HG02840 (cell line): ENCODE data around the gene EML4.
A peak's percentile ranks its signal among the peaks of the same experiment; 100 is the strongest.
"Not testable (repeated sequence)": the region's sequence is repeated elsewhere in the genome, so short reads cannot be mapped to it uniquely, and the experiment has no call there.

ENCODE experiments used
- ATAC-seq: cut with Tn5 transposase; IDR thresholded peaks from one replicate; pipeline ENCODE4 v1.9.1; 2021; ENCODE audit warnings: mild to moderate bottlenecking, moderate library complexity, moderate number of reproducible peaks; ENCODE audit not compliant: unreplicated experiment, low FRiP score

Gene EML4

DNA sequence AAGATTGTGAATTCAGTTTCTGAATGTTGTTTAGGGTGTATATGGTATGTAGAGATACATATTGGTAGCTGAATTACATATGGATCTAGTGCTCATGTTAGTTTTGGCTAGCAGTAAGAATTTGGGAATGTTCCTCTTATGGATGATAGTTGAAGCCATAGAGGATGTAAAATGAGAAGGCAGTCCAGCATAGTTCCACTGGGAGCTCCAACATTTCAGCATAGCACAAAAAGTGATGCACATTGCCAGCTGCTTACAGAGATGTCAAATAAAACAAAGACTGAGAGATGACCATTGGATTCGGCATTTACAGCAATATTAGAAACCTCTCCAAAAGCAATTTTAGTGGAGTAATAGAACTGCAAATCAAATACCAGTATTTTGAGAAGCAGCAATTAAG, 77.4 kb downstream of the EML4 start:
- ATAC-seq = no peak

DNA sequence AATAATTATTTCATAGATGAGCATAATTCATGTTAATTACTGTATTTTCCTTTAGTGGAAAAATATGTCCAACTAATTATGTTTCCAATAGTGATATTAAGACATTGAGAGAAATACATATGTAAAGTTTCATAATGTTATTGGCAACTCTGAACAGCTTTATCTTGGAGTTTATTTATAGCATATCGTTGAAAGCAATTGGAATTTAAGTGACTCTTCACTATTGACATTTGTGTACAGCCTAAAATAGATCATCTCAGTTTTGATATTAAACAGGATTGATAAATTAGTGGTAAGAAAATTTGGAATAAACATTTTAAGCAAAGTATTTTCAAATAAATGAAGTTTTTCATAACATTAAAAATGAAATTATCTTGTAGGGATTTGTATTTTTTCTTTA, 79.7 kb downstream of the EML4 start:
- ATAC-seq = no peak

DNA sequence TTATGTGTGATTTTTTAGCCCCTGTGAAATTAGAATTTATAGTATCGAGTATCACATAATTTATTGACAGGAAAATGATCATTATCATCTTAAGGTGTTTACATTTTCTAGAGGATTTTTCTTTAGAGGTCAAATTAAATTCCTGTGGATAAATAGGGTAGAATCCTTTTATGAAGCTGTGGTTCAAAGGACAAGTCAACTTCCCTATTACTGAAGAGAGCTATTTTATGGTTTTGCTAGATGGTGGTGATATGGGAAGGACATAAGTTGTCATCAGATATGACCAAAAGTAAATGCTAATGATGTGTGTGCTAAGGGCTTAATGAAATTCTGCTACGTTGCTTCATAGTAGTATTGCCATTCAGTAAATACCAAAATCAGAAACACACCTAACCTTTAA, 80.1 kb downstream of the EML4 start:
- ATAC-seq = no peak

DNA sequence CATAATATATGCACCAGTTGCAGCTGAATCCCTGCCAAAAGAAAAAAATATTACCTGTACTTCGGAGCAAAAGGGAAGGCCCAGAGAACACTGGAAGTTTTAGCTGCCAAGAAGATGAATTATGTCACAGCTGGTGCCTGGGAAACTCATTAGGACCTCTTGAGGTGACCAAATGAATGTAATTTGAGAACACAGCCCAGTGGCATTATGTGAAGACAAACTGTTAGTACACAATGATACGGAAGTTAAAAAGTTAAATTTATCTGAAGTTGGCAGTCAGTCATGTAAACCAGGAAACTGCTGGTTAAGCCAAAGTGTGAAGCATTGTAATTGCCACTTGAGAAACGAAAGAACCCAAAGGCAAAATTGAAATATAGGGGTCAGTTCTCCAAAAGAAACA, 80.7 kb downstream of the EML4 start:
- ATAC-seq = no peak

DNA sequence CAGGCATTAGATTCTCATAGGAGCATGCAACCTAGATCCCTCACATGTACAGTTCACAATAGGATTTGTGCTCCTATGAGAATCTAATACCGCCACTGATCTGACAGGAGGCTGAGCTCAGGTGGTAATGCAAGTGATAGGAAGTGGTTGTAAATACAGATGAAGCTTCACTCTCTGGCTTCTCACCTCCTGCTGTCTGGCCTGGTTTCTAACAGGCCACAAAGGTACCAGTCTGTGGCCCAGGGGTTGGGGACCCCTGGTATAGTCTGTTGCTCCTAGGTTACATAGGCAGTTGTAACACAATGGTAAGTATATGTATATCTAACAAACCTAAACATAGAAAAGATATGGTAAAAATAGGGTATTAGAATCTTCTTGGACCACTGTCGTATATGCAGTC, 81.8 kb downstream of the EML4 start:
- no peak for ATAC-seq

DNA sequence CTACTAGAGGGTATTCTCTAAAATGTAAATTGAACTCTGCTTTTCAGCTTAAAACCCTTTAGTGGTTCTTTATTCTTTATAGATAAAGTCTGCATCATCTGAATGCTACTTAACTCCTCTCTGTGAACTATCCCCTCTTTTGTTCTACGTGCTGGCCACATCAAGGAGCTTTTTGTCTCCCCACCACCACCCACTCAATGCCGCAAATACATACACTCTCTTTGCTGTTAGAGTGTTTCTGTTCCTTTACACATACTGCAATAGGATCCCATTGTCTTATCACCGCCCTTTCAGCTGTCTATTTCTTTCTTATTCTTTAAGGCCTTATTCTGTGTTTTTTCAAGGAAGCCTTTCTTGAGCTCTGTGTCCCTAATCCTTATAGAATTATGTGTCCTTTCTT, 83.3 kb downstream of the EML4 start:
- ATAC-seq = no peak

DNA sequence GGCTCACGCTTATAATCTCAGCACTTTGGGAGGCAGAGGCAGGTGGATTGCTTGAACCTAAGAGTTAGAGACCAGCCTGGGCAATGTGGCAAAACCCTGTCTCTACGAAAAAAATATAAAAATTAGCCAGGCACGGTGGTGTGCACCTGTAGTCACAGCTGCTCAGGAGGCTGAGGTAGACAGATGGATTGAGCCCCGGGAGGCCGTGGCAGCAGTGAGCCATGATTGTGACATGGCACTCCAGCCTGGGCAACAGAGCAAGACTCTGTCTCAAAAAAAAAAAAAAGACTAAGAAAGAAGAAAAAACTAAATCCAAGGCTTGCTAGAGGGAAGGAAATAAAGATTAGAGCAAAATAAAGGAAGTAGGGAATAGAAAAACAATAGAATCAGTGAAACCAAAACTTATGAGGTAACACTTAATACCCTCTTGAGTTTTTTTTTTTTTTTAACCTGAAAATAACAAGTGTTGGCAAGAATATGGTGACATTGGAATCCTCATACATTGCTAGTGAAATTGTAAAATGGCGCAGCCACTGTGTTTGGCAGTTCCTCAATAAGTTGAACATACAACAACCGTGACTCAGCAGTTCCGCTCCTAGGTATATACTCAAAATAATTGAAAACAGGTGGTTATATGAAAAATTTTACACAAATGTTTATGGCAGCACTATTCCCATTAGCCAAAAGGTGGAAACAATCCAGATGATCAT, 85.2 kb downstream of the EML4 start:
- ATAC-seq = no peak

DNA sequence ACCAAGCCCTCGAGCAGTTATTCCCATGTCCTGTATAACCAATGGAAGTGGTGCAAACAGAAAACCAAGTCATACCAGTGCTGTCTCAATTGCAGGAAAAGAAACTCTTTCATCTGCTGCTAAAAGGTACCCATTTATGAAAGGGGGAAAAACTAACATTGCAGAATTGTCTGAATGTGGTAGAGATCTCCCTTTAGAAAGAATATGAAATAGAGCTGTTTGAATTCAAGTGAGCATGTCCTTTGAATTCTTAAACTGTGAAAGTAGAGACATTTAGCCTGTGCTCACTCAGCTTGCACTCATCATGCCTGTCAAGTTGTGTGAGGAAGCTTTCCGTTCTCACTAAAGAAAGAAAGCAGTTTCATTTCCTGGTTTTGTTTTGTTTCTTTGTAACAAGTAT, 87.4 kb downstream of the EML4 start:
- peak; percentile 77 for ATAC-seq

DNA sequence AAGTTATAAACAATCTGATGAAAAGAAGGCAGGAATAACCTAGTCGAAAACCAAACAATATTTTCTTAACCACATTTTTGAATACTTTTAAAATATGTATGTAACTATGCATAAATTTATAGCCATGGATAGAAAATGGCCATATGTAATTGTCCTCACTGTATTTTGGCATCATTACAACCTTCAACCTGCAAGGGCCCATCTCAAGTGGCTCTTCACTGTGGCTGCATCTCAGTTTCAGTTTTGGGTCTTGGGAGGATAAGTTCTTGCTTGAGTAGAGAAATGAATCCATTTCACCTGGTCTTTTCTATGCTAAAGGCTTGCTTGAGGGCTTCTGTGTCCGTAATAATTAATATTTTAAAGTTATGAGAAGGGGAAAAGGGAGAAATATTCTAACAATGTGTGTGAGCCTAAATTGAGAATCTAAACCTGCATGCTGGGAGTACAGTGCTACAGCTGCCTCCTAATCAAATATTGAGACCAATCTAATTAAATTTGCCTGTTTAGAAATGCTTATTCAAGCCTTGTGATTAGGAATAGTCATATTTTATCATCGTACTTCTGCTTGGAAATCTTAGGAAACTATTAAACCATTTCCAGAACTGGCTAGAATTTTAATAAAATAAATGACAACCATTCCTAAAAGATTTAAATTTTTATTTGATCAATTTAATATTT, 92.5 kb downstream of the EML4 start:
- no peak for ATAC-seq

DNA sequence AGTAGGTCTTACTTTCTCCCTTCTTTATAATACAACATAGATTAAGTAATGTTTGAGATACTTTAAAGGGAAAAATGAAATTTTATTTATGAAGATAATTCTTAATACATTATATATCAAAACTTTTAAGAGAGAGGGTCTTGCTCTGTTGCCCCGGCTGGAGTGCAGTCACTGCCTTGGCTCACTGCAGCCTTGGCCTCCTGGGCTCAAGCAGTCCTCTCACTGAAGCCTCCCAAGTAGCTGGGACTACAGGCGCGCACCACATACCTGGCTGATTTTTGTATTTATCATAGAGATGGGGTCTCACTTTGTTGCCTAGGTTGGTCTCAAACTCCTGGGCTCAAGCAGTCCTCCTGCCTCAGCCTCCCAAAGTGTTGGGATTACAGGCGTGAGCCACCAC, 97.1 kb downstream of the EML4 start:
- ATAC-seq = no peak

DNA sequence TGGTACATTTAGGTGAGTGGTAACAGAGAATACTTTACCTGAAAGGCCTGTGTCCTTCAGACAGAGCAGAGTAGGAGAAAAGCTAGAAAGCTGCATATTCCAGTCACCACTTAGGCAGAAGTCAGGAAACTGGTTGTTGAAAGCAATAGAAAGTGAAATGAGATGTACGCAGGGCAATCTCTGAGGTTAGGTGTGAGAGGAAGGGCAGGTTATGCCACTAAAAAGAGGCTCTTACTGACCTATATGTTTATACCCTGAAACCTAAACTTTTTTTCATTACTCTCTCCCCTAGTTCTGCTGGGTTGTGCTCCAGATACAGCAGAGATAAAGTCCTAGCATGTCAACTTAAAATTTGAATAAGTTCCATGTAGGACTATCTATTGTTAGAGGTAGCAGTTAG, 98.4 kb downstream of the EML4 start:
- no peak for ATAC-seq

DNA sequence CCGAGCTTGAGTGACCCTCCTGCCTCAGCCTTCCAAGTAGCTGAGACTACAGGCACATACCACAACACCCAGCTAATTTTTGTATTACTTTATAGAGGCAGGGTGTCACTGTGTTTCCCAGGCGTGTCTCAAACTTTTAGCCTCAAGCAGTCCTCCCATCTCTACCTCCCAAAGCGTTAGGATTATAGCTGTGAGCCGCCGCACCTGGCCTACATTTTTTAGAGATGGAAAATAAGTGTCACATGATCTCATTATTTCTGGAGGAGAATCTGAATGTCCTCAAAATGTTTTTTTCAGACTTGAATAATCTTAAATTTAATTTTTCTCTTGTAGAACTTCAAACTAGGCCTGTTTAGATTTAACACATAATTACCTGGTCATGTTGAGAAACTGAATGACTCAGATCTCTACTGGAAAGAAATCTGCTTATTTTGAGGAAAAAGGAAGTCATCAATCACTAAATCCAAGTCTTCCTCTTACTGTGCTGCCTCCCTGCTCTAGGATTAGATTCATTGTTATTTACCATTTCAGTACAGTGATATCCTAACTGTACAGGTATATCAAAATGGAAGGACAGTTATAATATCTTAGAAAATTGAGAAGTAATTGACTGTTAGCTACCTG, 99.5 kb downstream of the EML4 start:
- ATAC-seq = no peak

DNA sequence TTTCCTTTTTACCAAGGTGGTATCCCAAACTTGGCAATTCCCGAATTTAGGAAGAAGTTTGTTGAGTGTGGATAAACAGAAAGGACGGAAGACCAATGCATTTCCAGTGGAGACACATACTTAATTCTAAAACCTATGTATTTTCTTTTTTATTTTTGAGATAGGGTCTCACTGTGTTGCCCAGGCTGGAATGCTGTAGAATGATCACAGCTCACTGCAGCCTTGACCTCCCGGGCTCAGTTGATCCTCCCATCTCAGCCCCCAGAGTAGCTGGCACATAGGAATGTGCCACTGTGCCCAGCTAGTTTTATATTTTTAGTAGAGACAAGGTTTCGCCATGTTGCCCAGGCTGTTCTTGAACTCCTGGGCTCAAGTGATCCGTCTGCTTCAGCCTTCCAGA, 101.6 kb downstream of the EML4 start:
- no peak for ATAC-seq

DNA sequence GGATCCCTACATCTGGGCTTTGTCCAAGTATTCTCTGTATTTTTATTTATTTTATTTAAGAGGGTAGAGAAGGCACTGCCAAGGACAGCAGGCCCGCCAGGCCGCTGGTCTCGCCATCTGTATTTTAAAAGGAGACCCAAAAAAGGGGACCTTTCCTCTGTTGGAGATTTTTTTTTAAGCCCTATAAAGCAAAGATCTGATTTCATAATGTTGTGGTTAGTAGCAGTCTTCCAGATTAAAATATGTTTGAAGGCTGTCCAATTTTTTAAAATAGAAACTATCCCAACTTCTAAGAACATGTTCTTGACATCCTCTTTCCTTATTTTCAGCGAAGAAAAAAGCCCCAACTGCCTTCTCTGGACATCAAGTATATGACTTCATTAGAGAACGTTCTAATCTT, 102.1 kb downstream of the EML4 start:
- ATAC-seq = not testable (repeated sequence)

DNA sequence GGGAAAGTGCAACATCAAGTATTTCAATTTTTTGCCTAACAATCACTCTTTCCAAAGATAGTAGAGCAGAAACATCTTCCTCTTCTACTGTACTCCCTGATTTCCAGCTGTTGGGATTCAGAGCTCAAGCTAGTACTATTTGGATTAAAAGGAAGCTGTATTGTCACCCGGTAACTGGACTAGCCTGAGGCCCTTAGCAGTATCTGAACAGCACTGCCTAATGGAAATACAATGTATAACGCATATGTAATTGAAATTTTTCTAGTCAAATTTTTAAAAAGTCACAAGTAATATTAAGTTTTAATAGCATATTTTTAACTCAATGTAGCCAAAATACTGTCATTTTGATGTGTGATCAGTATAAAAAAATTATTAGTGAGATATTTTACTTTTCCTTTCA, 105.7 kb downstream of the EML4 start:
- no peak for ATAC-seq

DNA sequence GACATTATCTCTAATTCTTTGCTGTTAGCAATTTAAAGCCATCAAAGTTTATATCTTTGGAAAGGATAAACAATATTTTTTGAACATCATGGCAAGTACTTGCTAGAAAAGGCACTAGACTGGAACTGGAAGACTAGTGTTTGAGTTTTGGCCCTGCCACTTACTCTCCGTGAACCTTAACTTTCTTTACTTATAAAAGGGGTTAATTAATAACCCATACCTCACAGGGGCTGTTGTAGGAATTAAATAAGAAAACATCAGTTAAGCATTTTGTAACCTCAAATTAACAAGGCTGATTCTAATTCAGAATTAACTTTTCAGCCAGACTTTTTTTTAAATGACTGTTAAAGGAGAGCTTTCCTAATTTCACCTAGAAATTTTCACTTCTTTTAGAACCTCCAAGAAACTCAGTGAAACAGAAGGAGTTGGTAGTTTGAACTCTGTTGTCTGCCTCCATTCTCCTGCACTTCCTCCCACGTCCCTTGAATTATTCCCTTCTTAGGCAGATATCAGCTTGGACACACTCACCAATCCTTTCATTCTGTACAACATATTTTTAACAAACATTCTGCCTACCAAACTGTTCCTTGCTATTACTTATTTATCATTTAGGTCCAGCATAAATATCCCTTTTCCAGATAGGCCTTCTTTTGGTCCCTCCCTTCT, 112.4 kb downstream of the EML4 start:
- ATAC-seq = no peak

DNA sequence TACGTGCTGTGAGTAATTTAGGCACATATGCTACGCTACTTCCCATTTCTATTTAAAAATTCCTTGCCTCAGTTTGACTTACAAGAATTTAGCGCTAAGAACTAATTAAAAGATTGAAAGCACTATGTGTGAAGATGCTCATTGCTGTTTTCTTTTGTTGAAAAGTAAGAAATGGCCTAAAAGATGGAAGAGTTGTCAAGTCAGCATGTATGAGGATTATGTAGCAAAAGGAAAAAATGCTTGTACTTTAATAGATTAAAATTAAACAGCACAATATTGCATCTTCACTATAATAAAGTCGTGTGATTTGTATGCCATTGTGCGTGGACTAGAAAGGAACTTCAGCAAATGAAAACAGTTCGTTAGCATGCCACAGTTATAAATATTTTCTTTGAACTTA, 114.9 kb downstream of the EML4 start:
- ATAC-seq = no peak

DNA sequence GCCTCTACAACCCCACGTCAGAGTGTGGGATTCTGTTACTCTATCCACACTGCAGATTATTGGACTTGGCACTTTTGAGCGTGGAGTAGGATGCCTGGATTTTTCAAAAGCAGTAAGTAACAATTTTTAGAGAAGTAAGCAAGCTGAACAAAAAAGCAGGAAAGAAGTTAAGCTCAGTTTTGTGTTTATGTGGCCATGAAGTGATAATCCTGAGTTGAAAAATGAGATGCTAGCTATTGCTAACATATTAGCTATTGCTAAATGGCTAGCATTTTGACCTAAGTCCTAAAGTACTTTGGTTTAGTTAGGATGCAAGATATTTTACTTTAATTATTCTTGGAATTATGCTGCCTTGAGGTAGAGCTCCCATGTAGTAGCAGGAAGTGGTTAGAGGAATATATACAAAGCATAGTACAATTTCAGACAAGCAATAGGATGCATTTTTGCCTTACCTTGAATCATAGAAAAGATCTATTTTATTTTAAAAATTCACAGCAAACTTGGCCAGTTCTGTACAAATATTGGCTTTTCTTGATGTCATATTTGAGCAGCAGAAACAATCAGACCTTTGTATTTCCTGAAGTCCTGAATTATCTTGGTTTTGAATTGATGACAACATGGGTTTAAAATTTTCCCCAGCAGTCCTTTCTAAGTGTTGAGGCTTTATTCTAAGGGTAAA, 117.3 kb downstream of the EML4 start:
- no peak for ATAC-seq

DNA sequence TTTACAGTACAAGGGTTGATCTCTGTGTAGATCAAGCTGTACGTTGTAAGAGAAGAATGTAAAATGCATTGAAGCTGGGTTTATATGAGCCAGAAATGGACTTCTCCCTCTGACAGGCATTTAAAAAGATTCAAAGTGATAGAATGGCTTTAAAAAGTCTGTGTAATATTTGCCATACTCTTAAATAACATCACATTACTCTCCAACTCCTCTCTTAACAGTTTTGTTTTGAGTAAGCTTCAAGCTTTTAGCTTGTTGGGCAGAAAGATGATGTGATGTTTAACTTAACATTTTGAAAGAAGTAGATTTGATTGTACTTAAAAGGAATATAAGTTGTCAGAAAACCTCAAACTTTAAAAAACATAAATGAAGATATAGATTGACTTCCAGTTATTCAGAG, 119.7 kb downstream of the EML4 start:
- ATAC-seq = no peak

DNA sequence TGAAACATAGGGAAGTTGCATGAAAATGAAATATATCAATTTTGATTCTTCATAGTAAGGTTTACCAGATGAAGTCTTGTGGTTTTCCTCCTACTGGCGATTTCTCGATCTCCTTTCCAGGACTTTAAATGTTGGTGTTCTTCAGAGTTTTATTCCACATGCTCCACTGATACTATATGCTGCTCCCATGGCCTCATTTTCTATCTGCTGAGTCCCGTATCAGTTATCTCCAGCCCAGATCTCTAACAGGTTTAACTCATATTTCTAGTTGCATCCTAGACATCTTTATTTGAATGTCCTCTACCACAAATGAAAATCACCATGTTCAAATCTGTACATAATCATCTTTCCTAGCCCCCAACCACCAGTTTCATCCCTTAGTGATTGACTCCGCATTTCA, 120.1 kb downstream of the EML4 start:
- no peak for ATAC-seq

DNA sequence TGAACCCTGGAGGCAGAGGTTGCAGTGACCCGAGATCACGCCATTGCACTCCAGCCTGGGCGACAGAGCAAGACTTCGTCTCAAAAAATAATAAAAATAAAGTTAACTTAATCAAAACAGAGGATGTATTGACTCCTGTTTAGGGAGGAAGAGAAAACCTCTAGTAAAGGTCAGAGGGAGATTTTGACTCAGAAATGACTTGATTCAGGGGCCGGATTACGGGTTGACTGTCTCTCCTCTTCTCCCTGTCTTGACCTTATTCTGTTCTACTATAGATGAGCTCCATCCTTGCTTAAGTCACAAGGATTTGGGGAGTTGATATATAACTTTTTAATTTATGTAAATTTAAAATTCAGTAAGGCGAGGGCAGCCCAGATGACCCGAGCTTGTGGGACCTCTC, 120.9 kb downstream of the EML4 start:
- no peak for ATAC-seq
